ENCODE results near the gene TOM1. TPM values are rescaled to one million over a fixed set of nuclear protein-coding genes. Genes with fewer than 3 reads are reported as not detected.

The TOM1 gene
- total RNA-seq, 1 experiment from 2014 or later: 19.0 TPM

- ATAC-seq: no peak
- CTCF ChIA-PET: interaction anchor here (1.4 kb wide), 1 partner anchor 30 kb away, joined by 5 read pairs; no protein-coding TSS in a partner anchor
- H3K79me2 ChIP-seq (ENCODE audit: low read length): peaks cover 9% of the 10 kb centered on the region
These were observed 81.8 kb downstream of the TOM1 start for GRCh38 chr22:35381424-35382009.

GRCh38 chr22:35383679-35384071, 84.0 kb downstream of the TOM1 start:
- Histone ChIP-seq H3K9me2 (replicated peaks; ENCODE audit: low read length) (no peaks in the 10 kb centered on the region), H3F3A (ENCODE audit: low read length, unreplicated experiment) (no peaks in the 10 kb centered on the region), H3K9ac (ENCODE audit: low read length) (no peak overlapping the region), H3K27me3 (ENCODE audit: low read length) (no peaks in the 10 kb centered on the region), H3K4me3 (ENCODE audit: low read length) (no peak overlapping the region), H2AFZ (ENCODE audit: low read length) (no peak overlapping the region), H4K20me1 (ENCODE audit: low read length) (no peaks in the 10 kb centered on the region), H3K79me2 (ENCODE audit: low read length) (peaks cover 9% of the 10 kb centered on the region), H3K9me3 (ENCODE audit: low read length) (no peaks in the 10 kb centered on the region), H3K4me1 (ENCODE audit: insufficient read depth, low read length) (peaks cover 13% of the 10 kb centered on the region; the same call in 1 of the 2 replicates), H3K27ac (ENCODE audit: low read length) (no peak overlapping the region), H3K36me3 (ENCODE audit: low read depth, low read length) (no peaks in the 10 kb centered on the region), H3K4me2 (ENCODE audit: low read length) (no peak overlapping the region)
- POLR2A ChIA-PET (ENCODE audit: unreplicated experiment): no interaction called here
- DNase-seq (no peak), ATAC-seq (no peak)
- no TSS peak for BruUV-seq (replicated peaks)
- TF ChIP-seq EZH2 (IDR thresholded peaks at IDR 0.05; ENCODE audit: low read length, unreplicated experiment): no peak
- no peak for TF ChIP-seq EZH2phosphoT487 (IDR thresholded peaks at IDR 0.05; ENCODE audit: borderline replicate concordance, low read length)
- TF ChIP-seq, protein P1, sequence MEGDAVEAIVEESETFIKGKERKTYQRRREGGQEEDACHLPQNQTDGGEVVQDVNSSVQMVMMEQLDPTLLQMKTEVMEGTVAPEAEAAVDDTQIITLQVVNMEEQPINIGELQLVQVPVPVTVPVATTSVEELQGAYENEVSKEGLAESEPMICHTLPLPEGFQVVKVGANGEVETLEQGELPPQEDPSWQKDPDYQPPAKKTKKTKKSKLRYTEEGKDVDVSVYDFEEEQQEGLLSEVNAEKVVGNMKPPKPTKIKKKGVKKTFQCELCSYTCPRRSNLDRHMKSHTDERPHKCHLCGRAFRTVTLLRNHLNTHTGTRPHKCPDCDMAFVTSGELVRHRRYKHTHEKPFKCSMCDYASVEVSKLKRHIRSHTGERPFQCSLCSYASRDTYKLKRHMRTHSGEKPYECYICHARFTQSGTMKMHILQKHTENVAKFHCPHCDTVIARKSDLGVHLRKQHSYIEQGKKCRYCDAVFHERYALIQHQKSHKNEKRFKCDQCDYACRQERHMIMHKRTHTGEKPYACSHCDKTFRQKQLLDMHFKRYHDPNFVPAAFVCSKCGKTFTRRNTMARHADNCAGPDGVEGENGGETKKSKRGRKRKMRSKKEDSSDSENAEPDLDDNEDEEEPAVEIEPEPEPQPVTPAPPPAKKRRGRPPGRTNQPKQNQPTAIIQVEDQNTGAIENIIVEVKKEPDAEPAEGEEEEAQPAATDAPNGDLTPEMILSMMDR (conservative IDR thresholded peaks at IDR 0.05; ENCODE audit: low read depth, low read length): no peak
- intact Hi-C loops (cut with micrococcal nuclease): no loop called here
- CTCF ChIA-PET: no interaction called here

More at GRCh38 chr22:35381424-35382009, 81.8 kb downstream of the TOM1 start:
- Histone ChIP-seq H3K4me3 (ENCODE audit: low read length) (peak overlapping the region; percentile 83), H3K9me3 (ENCODE audit: low read length) (no peaks in the 10 kb centered on the region), H3K9ac (ENCODE audit: low read length) (peak overlapping the region; percentile 66), H4K20me1 (ENCODE audit: low read length) (no peaks in the 10 kb centered on the region), H2AFZ (ENCODE audit: low read length) (peak overlapping the region; percentile 73), H3K27me3 (ENCODE audit: low read length) (no peaks in the 10 kb centered on the region), H3K4me2 (ENCODE audit: low read length) (peak overlapping the region; percentile 84), H3F3A (ENCODE audit: low read length, unreplicated experiment) (no peaks in the 10 kb centered on the region), H3K36me3 (ENCODE audit: low read depth, low read length) (no peaks in the 10 kb centered on the region), H3K27ac (ENCODE audit: low read length) (0 out of 2 replicates have a peak overlapping the region, but pooled peaks have one; percentile 21), H3K4me1 (ENCODE audit: insufficient read depth, low read length) (peaks cover 26% of the 10 kb centered on the region), H3K9me2 (replicated peaks; ENCODE audit: low read length) (no peaks in the 10 kb centered on the region)
- intact Hi-C loops (cut with micrococcal nuclease): loop anchor here (1.0 kb wide), 1 partner anchor 18 kb away; no protein-coding TSS in a partner anchor
- DNase-seq: no peak
- TF ChIP-seq, protein P1 (conservative IDR thresholded peaks at IDR 0.05; ENCODE audit: low read depth, low read length): no peak
- TF ChIP-seq EZH2 (IDR thresholded peaks at IDR 0.05; ENCODE audit: low read length, unreplicated experiment) (no peak), EZH2phosphoT487 (IDR thresholded peaks at IDR 0.05; ENCODE audit: borderline replicate concordance, low read length) (no peak)
- POLR2A ChIA-PET (ENCODE audit: unreplicated experiment): no interaction called here
- TSS peak; percentile 62 for BruUV-seq (replicated peaks)

DNA sequence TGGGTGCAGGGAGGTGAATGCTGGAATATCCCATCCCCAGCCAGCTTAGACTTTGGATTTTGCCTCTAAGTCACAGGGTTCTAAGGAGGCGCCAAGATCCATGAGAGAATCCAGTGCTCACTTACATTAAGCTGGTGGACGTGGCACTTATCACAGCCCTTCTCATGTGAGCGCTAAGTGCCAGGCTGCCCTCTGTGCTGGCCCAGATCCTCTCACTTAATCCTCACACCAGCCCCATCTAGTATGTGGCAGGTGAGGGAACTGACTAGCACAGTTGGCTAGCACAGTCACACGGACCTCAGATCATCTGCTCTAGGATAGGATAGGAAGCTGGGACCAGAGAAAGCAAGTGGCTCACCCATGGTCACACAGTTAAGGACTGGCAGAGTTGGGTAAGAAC, 84.8 kb downstream of the TOM1 start:
- BruUV-seq (replicated peaks): no TSS peak
- Histone ChIP-seq H3K4me1 (ENCODE audit: insufficient read depth, low read length) (peaks cover 13% of the 10 kb centered on the region; the same call in 1 of the 2 replicates), H3K4me3 (ENCODE audit: low read length) (no peak overlapping the region), H3K79me2 (ENCODE audit: low read length) (peaks cover 9% of the 10 kb centered on the region), H3K9me3 (ENCODE audit: low read length) (no peaks in the 10 kb centered on the region), H2AFZ (ENCODE audit: low read length) (no peak overlapping the region), H4K20me1 (ENCODE audit: low read length) (no peaks in the 10 kb centered on the region), H3K27me3 (ENCODE audit: low read length) (no peaks in the 10 kb centered on the region), H3K9me2 (replicated peaks; ENCODE audit: low read length) (no peaks in the 10 kb centered on the region), H3K9ac (ENCODE audit: low read length) (no peak overlapping the region), H3K4me2 (ENCODE audit: low read length) (no peak overlapping the region), H3K27ac (ENCODE audit: low read length) (no peak overlapping the region), H3K36me3 (ENCODE audit: low read depth, low read length) (no peaks in the 10 kb centered on the region), H3F3A (ENCODE audit: low read length, unreplicated experiment) (no peaks in the 10 kb centered on the region)
- POLR2A ChIA-PET (ENCODE audit: unreplicated experiment): no interaction called here
- CTCF ChIA-PET: no interaction called here
- intact Hi-C loops (cut with micrococcal nuclease): no loop called here
- no peak for ATAC-seq
- DNase-seq: no peak
- TF ChIP-seq EZH2phosphoT487 (IDR thresholded peaks at IDR 0.05; ENCODE audit: borderline replicate concordance, low read length) (no peak), EZH2 (IDR thresholded peaks at IDR 0.05; ENCODE audit: low read length, unreplicated experiment) (no peak)
- TF ChIP-seq, protein P1 (conservative IDR thresholded peaks at IDR 0.05; ENCODE audit: low read depth, low read length): no peak
